ENCODE measurements around the gene PBRM1. TPM values are rescaled to one million over a fixed set of nuclear protein-coding genes. Genes with fewer than 3 reads are reported as not detected.

The PBRM1 gene
- total and polyA plus RNA-seq, 2 of the 13 experiments (the other 11 are each of a cell fraction or from before 2014, with no cell fraction given): 10.9 to 33.2 TPM

DNA sequence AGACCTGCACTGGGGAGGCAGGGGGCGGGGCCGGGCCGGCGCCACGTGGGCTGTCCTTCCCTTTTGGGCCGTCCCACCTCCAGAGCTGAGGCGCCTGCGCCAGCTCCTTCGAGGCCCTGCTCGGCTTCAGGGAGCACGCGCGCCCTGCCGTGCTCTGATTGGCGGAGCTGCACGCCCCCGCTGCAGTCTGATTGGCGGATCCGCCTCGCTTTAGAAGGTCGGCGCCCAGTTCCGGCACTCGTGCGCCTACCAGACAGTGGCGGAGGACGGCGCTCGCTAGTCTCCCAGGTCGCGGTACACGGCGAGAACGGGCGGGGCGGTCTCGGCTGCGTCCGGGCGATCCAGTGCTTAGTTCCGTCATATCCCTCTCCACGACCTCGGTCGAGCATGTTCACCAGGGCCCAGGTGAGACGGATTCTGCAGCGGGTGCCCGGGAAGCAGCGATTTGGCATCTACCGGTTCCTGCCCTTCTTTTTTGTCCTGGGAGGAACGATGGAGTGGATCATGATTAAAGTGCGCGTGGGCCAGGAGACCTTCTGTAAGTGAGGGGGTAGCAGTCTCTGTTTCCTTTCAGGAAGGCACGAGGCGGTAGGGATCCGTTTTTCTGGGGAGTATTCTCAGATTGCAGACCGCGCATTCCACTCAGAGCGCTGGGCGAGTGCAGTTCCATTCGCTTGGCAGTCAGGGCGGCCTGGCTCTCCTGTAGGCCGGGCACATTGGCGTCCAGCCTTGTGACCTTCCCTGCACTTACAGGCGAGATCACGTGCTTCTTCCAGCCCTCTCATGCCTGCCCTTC is 149.1 kb downstream of the PBRM1 start, which contains the start of gene UQCC5 (continued):
- TF ChIP-seq RFX3 (CRISPR knock-in tag; IDR thresholded peaks at IDR 0.05) (no peak), ZFP90 (CRISPR knock-in tag; IDR thresholded peaks at IDR 0.05; ENCODE audit: borderline replicate concordance) (peak; percentile 91; the same call in 1 of the 2 replicates), KLF13 (CRISPR knock-in tag; IDR thresholded peaks at IDR 0.05) (no peak), CBX5 (CRISPR knock-in tag; IDR thresholded peaks at IDR 0.05; ENCODE audit: borderline replicate concordance) (peak; percentile 46; the same call in 1 of the 2 replicates), ARNT (IDR thresholded peaks at IDR 0.05) (no peak), HINFP (CRISPR knock-in tag; IDR thresholded peaks at IDR 0.05; ENCODE audit: low read depth) (peak; percentile 99), KDM5A (IDR thresholded peaks at IDR 0.05; ENCODE audit: borderline replicate concordance, low read length) (peak; percentile 68; the same call in 1 of the 2 replicates), ZGPAT (CRISPR knock-in tag; IDR thresholded peaks at IDR 0.05) (peak; percentile 95), ZFP1 (CRISPR knock-in tag; IDR thresholded peaks at IDR 0.05) (no peak), ZNF251 (CRISPR knock-in tag; IDR thresholded peaks at IDR 0.05) (no peak), ZNF20 (CRISPR knock-in tag; IDR thresholded peaks at IDR 0.05) (no peak), RFXAP (CRISPR knock-in tag; IDR thresholded peaks at IDR 0.05; ENCODE audit: borderline replicate concordance) (peak; percentile 91; the same call in 1 of the 2 replicates), ZNF331 (CRISPR knock-in tag; IDR thresholded peaks at IDR 0.05) (no peak; the same call in 1 of the 2 replicates), ZNF33A (CRISPR knock-in tag; IDR thresholded peaks at IDR 0.05; ENCODE audit: borderline replicate concordance) (no peak), ZNF432 (CRISPR knock-in tag; IDR thresholded peaks at IDR 0.05; ENCODE audit: borderline replicate concordance) (no peak), ZNF333 (CRISPR knock-in tag; IDR thresholded peaks at IDR 0.05; ENCODE audit: borderline replicate concordance) (0 out of 2 replicates have a peak, but pooled peaks have one; percentile 50)
- TF ChIP-seq, protein P1, sequence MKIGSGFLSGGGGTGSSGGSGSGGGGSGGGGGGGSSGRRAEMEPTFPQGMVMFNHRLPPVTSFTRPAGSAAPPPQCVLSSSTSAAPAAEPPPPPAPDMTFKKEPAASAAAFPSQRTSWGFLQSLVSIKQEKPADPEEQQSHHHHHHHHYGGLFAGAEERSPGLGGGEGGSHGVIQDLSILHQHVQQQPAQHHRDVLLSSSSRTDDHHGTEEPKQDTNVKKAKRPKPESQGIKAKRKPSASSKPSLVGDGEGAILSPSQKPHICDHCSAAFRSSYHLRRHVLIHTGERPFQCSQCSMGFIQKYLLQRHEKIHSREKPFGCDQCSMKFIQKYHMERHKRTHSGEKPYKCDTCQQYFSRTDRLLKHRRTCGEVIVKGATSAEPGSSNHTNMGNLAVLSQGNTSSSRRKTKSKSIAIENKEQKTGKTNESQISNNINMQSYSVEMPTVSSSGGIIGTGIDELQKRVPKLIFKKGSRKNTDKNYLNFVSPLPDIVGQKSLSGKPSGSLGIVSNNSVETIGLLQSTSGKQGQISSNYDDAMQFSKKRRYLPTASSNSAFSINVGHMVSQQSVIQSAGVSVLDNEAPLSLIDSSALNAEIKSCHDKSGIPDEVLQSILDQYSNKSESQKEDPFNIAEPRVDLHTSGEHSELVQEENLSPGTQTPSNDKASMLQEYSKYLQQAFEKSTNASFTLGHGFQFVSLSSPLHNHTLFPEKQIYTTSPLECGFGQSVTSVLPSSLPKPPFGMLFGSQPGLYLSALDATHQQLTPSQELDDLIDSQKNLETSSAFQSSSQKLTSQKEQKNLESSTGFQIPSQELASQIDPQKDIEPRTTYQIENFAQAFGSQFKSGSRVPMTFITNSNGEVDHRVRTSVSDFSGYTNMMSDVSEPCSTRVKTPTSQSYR (CRISPR knock-in tag; IDR thresholded peaks at IDR 0.05; ENCODE audit: borderline replicate concordance): no peak
- TF ChIP-seq, protein P2, sequence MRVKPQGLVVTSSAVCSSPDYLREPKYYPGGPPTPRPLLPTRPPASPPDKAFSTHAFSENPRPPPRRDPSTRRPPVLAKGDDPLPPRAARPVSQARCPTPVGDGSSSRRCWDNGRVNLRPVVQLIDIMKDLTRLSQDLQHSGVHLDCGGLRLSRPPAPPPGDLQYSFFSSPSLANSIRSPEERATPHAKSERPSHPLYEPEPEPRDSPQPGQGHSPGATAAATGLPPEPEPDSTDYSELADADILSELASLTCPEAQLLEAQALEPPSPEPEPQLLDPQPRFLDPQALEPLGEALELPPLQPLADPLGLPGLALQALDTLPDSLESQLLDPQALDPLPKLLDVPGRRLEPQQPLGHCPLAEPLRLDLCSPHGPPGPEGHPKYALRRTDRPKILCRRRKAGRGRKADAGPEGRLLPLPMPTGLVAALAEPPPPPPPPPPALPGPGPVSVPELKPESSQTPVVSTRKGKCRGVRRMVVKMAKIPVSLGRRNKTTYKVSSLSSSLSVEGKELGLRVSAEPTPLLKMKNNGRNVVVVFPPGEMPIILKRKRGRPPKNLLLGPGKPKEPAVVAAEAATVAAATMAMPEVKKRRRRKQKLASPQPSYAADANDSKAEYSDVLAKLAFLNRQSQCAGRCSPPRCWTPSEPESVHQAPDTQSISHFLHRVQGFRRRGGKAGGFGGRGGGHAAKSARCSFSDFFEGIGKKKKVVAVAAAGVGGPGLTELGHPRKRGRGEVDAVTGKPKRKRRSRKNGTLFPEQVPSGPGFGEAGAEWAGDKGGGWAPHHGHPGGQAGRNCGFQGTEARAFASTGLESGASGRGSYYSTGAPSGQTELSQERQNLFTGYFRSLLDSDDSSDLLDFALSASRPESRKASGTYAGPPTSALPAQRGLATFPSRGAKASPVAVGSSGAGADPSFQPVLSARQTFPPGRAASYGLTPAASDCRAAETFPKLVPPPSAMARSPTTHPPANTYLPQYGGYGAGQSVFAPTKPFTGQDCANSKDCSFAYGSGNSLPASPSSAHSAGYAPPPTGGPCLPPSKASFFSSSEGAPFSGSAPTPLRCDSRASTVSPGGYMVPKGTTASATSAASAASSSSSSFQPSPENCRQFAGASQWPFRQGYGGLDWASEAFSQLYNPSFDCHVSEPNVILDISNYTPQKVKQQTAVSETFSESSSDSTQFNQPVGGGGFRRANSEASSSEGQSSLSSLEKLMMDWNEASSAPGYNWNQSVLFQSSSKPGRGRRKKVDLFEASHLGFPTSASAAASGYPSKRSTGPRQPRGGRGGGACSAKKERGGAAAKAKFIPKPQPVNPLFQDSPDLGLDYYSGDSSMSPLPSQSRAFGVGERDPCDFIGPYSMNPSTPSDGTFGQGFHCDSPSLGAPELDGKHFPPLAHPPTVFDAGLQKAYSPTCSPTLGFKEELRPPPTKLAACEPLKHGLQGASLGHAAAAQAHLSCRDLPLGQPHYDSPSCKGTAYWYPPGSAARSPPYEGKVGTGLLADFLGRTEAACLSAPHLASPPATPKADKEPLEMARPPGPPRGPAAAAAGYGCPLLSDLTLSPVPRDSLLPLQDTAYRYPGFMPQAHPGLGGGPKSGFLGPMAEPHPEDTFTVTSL (CRISPR knock-in tag; IDR thresholded peaks at IDR 0.05; ENCODE audit: borderline replicate concordance): no peak; the same call in 1 of the 2 replicates
